GM12892 (cell line): ENCODE results near the gene IAPP.
"Not testable (repeated sequence)": the region's sequence is repeated elsewhere in the genome, so short reads cannot be mapped to it uniquely, and the experiment has no call there.

Source experiments
- POLR2A ChIP-seq: IDR thresholded peaks from 2 replicates; pipeline ENCODE4 v1.6.1; 2011; ENCODE audit warnings: low read depth, low read length, control low read depth
- TAF1 ChIP-seq: IDR thresholded peaks from 2 replicates; pipeline ENCODE4 v1.6.1; 2011; ENCODE audit warnings: low read depth, mild to moderate bottlenecking, control low read depth, low read length, borderline replicate concordance

- not testable (repeated sequence) for TF ChIP-seq TAF1, POLR2A
These were observed 45.7 kb downstream of the IAPP start for GRCh38 chr12:21418398-21418797.
